Activated naive CD8-positive, alpha-beta T cell treated with anti-CD3 and anti-CD28 coated beads for 36 hours (primary cell): ENCODE measurements around the gene UGT1A9. TPM values are rescaled to one million over a fixed set of nuclear protein-coding genes. Genes with fewer than 3 reads are reported as not detected.

ENCODE experiments used
- DNase-seq: peaks from one replicate; pipeline ENCODE4 v3.0.0; 2021
- H3K27ac Mint-ChIP-seq: one replicate; pipeline ENCODE4 v1.8.0; 2022; ENCODE audit warnings: mild to moderate bottlenecking, moderate library complexity, mixed read lengths
- H3K27me3 Mint-ChIP-seq: one replicate; pipeline ENCODE4 v1.8.0; 2022; ENCODE audit warnings: mild to moderate bottlenecking, mixed read lengths
- H3K36me3 Mint-ChIP-seq: one replicate; pipeline ENCODE4 v1.8.0; 2021; ENCODE audit warnings: mild to moderate bottlenecking, mixed read lengths
- H3K4me1 Mint-ChIP-seq: one replicate; pipeline ENCODE4 v1.8.0; 2021; ENCODE audit warnings: mixed read lengths
- H3K4me3 Mint-ChIP-seq: one replicate; pipeline ENCODE4 v1.8.0; 2022; ENCODE audit warnings: mild to moderate bottlenecking, moderate library complexity, mixed read lengths
- H3K9me3 Mint-ChIP-seq: one replicate; pipeline ENCODE4 v1.8.0; 2022; ENCODE audit warnings: mixed read lengths
- total RNA-seq, 2 experiments: library from RNA; stranded (reverse); gene quantifications; one replicate each; pipeline ENCODE4 v1.2.3, GENCODE V29; 2021

The UGT1A9 gene
- total RNA-seq, 2 experiments from 2014 or later = not detected

DNA sequence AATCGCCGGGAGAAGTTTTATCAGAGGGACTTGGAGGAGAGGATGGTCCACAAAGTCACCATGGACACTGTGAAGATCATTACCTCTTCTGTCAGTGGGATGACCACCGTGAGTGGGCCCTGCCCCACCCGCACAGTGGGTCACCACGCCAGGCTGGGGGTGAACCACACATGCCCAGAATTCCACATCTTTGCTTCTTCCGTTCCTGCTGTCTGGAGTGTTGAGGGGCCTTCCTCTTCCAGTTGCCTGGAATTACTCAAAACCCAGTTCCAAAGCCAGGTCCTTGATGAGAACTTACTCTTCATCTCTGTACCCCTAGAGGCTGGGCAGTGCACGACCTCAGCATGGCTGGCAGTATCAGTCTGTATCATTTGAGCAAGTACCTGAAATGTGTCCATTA is 128.5 kb downstream of the UGT1A9 start:
- no peaks in the 10 kb centered on the region for H3K9me3 Mint-ChIP-seq
- peaks cover 11% of the 10 kb centered on the region for H3K27me3 Mint-ChIP-seq
- DNase-seq = no peak
- no peak overlapping the region for H3K4me3 Mint-ChIP-seq
- no peaks in the 10 kb centered on the region for H3K4me1 Mint-ChIP-seq
- no peaks in the 10 kb centered on the region for H3K36me3 Mint-ChIP-seq
- H3K27ac Mint-ChIP-seq = no peak overlapping the region

DNA sequence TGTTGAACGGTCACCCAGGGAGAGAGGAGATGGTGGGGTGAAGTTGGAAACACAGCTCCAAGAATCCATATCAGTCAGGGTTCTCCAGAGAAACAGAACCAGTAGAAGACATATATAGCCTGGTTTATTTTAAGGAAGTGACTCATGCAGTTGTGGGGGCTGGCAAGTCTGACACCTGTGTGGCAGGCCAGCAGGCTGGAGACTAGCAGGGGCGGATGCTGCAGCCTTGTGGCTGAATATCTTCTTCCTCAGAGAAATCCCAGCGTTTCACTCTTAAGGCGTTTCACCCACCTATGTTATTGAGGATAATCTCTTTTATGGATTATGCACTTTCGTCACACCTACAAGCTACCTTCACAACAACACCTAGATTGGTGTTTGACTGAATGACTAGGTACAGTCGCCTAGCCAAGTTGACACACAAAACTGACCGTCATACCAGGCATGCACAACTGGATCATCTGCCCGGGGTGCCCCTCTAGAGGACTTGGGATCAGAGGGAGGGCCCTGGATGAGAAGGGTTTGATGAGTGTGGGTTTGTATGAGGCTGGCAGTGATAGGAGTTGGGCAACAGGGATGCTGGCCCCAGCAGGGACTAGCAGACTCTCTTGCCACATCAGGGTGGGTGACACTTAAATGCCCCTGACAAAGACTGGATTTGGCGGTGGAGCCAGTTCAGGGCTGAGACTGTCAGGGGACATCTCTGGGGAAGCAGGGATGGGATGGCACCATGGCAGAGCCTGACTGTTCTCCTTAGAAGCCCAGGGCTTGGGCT is 129.8 kb downstream of the UGT1A9 start:
- no peaks in the 10 kb centered on the region for H3K9me3 Mint-ChIP-seq

DNA sequence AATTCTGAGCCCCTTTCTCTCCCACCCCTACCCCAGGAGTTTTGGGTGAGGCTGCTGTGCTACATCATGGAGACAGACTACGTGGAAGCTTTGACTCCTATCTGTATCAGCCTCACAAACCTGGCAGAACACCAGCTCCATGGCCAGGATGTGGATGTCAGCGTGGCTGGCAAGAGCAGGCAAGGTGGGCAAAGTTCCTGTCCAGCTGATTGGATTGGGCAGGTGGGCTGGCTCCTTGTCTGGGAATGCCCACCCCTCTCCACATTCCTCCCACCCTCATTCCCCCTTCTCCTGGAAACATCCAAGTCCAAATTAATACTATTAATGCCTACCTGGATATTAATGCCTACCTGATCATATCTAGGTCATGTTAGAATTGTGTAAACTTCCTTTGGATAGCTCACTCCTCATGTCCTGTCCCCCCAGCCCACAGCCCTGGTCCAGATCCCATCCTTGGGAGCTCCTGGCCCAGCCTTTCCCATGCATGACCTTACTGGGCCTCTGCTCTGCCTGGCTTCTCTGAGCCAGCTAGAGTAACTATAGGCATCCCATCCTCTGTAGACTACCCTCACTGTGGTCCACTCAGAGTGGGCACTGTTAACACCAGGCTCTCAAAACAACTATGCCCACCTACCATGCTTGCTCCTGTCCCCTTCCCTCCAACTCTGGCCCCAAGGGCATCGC is 130.6 kb downstream of the UGT1A9 start:
- Mint-ChIP-seq H3K4me1 (no peaks in the 10 kb centered on the region), H3K36me3 (no peaks in the 10 kb centered on the region), H3K27me3 (peaks cover 11% of the 10 kb centered on the region), H3K4me3 (no peak overlapping the region), H3K9me3 (no peaks in the 10 kb centered on the region), H3K27ac (no peak overlapping the region)
- no peak for DNase-seq

More for the DNA sequence above, 129.8 kb downstream of the UGT1A9 start:
- peak; percentile 18 for DNase-seq
- H3K27me3 Mint-ChIP-seq = peaks cover 11% of the 10 kb centered on the region
- no peaks in the 10 kb centered on the region for H3K4me1 Mint-ChIP-seq
- H3K4me3 Mint-ChIP-seq = no peak overlapping the region
- H3K36me3 Mint-ChIP-seq = no peaks in the 10 kb centered on the region
- no peak overlapping the region for H3K27ac Mint-ChIP-seq

GRCh38 chr2:233803292-233803911 is 131.7 kb downstream of the UGT1A9 start:
- H3K27ac Mint-ChIP-seq = no peak overlapping the region
- H3K4me3 Mint-ChIP-seq = no peak overlapping the region
- H3K36me3 Mint-ChIP-seq = no peaks in the 10 kb centered on the region
- H3K4me1 Mint-ChIP-seq = no peaks in the 10 kb centered on the region
- H3K27me3 Mint-ChIP-seq = peaks cover 11% of the 10 kb centered on the region
- no peaks in the 10 kb centered on the region for H3K9me3 Mint-ChIP-seq
- DNase-seq = no peak

GRCh38 chr2:233803994-233804393 is 132.3 kb downstream of the UGT1A9 start:
- H3K27me3 Mint-ChIP-seq = peaks cover 11% of the 10 kb centered on the region
- no peak overlapping the region for H3K27ac Mint-ChIP-seq
- DNase-seq = no peak
- H3K4me1 Mint-ChIP-seq = no peaks in the 10 kb centered on the region
- H3K4me3 Mint-ChIP-seq = no peak overlapping the region
- H3K36me3 Mint-ChIP-seq = no peaks in the 10 kb centered on the region
- no peaks in the 10 kb centered on the region for H3K9me3 Mint-ChIP-seq

- Mint-ChIP-seq H3K4me3 (no peak overlapping the region), H3K27ac (no peak overlapping the region), H3K36me3 (no peaks in the 10 kb centered on the region), H3K27me3 (peaks cover 10% of the 10 kb centered on the region), H3K4me1 (no peaks in the 10 kb centered on the region), H3K9me3 (no peaks in the 10 kb centered on the region)
- DNase-seq = no peak
Measured at GRCh38 chr2:233807215-233807865, 135.6 kb downstream of the UGT1A9 start.

DNA sequence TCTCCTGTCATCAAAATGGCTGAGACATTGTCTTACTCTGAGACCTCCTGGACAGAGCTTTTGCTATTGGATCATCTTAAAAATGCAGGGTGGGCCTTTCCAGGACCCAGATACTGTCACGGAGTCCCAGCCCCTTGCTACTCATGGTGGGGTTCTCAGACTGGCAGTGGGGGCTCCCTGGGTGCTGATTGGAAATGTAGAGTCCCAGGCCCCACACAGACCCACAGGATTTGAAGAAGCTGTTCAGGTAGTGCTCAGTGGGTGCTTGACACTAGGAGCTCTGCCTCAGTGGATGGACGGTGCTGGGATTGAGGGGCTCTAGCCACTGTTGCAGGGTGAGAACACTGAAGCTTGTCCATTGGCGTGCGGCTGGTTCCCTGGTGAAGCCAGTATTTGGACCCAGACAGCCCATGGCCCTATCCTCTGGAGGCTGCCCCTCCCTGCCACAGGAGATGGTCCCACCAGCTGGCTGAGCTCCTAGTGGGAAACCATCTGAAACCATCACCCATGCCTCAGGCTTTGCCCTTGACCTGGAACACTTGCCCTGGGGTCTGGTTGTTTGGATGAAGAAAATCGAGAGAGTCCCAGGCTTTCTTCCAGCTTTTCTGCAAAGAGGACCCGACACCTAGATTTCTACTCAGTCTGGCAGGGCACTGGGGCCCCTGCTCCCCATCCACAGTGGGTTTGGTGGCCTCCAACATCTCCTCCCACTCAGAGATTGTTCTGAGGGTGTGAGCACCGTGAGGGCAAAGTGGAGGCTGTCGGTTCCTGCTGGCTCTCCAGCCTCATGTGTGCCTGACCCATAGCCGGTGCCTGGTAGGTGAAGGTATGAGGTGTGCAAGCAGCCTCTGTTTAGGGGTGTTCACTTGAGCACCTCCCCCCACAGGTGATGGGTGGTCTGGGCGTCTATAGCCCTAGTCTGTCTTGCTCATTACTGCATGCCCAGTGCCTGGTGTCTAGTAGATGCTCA is 136.6 kb downstream of the UGT1A9 start:
- peaks cover 3% of the 10 kb centered on the region for H3K27me3 Mint-ChIP-seq
- no peaks in the 10 kb centered on the region for H3K4me1 Mint-ChIP-seq
- no peak overlapping the region for H3K4me3 Mint-ChIP-seq
- DNase-seq = no peak
- H3K27ac Mint-ChIP-seq = no peak overlapping the region
- H3K9me3 Mint-ChIP-seq = no peaks in the 10 kb centered on the region
- H3K36me3 Mint-ChIP-seq = no peaks in the 10 kb centered on the region

DNA sequence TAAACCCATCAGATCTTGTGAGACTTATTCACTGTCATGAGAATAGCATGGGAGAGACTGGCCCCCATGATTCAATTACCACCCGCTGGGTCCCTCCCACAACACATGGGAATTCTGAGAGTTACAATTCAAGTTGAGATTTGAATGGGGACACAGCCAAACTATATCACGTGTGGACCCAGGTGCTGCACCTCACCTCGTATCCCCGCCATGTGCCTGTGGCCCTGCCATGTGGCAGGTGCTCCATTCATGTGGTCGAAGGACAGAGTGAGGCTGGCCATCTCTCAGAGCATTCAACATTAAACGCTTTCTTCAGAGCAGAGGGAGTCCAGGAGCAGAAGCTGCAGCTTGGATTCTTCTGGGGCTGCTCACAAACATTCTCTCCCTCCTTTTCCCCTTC is 138.7 kb downstream of the UGT1A9 start:
- no peaks in the 10 kb centered on the region for H3K4me1 Mint-ChIP-seq
- no peak overlapping the region for H3K4me3 Mint-ChIP-seq
- no peak for DNase-seq
- H3K9me3 Mint-ChIP-seq = no peaks in the 10 kb centered on the region
- H3K27ac Mint-ChIP-seq = no peak overlapping the region
- peaks cover 2% of the 10 kb centered on the region for H3K27me3 Mint-ChIP-seq
- no peaks in the 10 kb centered on the region for H3K36me3 Mint-ChIP-seq

DNA sequence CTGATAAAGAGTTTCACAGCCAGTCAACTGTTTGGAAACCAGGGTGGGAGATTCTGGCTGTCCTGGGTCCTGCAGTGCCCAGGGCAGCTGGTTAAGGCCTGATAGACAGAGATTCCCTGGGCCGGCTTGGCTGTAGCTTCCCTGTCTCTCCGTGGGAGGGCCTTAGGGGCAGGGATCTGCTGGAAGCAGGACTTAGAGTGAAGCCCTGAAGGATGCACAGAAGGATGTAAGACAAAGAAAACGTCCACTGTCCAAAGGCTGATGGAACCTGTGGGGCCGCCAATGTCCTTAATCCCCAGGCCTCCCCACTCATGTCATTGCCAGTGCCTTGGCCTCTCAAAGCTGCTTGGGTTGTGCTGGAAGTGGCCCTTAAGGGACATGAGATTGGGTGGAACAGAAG is 139.4 kb downstream of the UGT1A9 start:
- no peak for DNase-seq
- Mint-ChIP-seq H3K27me3 (peaks cover 6% of the 10 kb centered on the region), H3K9me3 (no peaks in the 10 kb centered on the region), H3K36me3 (no peaks in the 10 kb centered on the region), H3K27ac (no peak overlapping the region), H3K4me3 (no peak overlapping the region), H3K4me1 (no peaks in the 10 kb centered on the region)

DNA sequence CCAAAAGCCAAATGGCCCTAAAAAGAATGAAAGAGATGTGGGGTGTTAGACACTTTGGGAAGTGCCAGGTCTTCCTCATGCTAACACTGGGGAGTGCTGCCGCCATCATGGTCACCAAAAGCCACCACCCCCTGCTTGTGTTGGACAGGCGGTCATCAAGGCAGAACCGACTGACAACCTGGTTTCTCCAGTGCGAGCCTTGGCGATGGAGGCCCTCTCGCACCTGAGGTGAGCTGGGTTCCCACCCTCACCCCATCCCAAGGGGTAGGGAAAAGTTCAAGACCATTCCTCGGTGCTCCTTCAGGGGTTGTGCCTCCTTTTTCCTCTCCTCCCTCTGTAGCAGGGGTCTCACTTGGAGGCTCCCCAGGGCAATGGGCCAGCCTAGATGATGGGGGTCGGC is 140.0 kb downstream of the UGT1A9 start:
- no peaks in the 10 kb centered on the region for H3K4me1 Mint-ChIP-seq
- no peaks in the 10 kb centered on the region for H3K9me3 Mint-ChIP-seq
- no peak for DNase-seq
- peaks cover 6% of the 10 kb centered on the region for H3K27me3 Mint-ChIP-seq
- no peak overlapping the region for H3K4me3 Mint-ChIP-seq
- H3K27ac Mint-ChIP-seq = no peak overlapping the region
- no peaks in the 10 kb centered on the region for H3K36me3 Mint-ChIP-seq

- peaks cover 10% of the 10 kb centered on the region for H3K27me3 Mint-ChIP-seq
- H3K36me3 Mint-ChIP-seq = no peaks in the 10 kb centered on the region
- H3K9me3 Mint-ChIP-seq = no peaks in the 10 kb centered on the region
- no peak overlapping the region for H3K4me3 Mint-ChIP-seq
- no peak overlapping the region for H3K27ac Mint-ChIP-seq
- no peak for DNase-seq
- peaks cover 2% of the 10 kb centered on the region for H3K4me1 Mint-ChIP-seq
Measured at GRCh38 chr2:233813236-233814055, 141.7 kb downstream of the UGT1A9 start.

DNA sequence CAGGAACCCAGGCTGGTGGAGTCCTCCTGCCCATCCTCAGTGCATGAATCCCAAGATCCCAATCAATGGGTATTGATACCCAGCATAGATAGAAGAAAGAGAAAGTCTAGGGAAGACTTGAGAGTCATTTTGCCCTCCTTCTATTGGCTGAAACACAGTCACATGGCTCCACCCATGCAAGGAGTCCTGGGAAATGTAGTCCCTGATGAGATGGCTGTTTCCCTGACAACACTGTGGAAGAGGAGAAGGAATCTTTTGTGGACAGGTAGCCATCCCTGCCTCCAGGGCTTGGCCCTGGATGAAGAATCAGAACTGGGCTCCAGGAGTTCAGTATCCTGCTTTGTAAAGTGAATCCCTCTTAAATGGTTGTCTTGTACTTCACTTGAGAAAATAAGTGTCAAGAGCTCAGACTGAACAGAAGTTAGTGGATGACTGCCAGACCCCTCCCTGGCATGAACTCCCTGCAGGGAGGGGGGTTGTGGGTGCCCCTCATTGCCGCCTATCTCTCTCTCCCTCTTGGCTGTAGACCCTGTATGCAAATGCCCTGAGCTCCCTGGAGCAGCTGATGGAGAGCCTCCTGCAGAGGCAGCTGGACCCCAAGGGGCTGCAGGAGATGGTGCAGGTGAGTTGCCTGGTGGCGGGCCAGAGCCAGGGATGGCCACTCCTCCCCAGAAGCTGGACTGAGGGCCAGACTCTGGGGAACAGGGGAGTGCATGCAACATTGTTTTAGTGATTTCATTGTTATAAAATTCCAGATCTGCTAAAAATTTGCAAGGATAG is 142.5 kb downstream of the UGT1A9 start:
- H3K4me1 Mint-ChIP-seq = peaks cover 2% of the 10 kb centered on the region
- H3K36me3 Mint-ChIP-seq = no peaks in the 10 kb centered on the region
- H3K9me3 Mint-ChIP-seq = no peaks in the 10 kb centered on the region
- no peak for DNase-seq
- no peak overlapping the region for H3K27ac Mint-ChIP-seq
- H3K27me3 Mint-ChIP-seq = peaks cover 10% of the 10 kb centered on the region
- H3K4me3 Mint-ChIP-seq = no peak overlapping the region

GRCh38 chr2:233815861-233816260 is 144.2 kb downstream of the UGT1A9 start:
- peaks cover 2% of the 10 kb centered on the region for H3K4me1 Mint-ChIP-seq
- H3K36me3 Mint-ChIP-seq = no peaks in the 10 kb centered on the region
- H3K4me3 Mint-ChIP-seq = no peak overlapping the region
- DNase-seq = no peak
- peaks cover 10% of the 10 kb centered on the region for H3K27me3 Mint-ChIP-seq
- H3K9me3 Mint-ChIP-seq = no peaks in the 10 kb centered on the region
- H3K27ac Mint-ChIP-seq = no peak overlapping the region
